ENCODE data around the gene MRGPRE.

Gene MRGPRE

GRCh38 chr11:3203221-3204043 lies 28.8 kb downstream of the MRGPRE start:
- Histone ChIP-seq H2AFZ (ENCODE audit: low read depth, low read length) (no peak overlapping the region), H3K36me3 (ENCODE audit: insufficient read depth, low read length) (no peaks in the 10 kb centered on the region), H3K9me3 (ENCODE audit: insufficient read depth, low read length, severe bottlenecking) (no peaks in the 10 kb centered on the region), H3K4me3 (ENCODE audit: low read depth in 1 of 2, low read length in 2 of 2) (no peak overlapping the region), H4K20me1 (ENCODE audit: insufficient read depth, low read length) (no peaks in the 10 kb centered on the region), H3K9ac (ENCODE audit: low read depth, low read length) (no peak overlapping the region), H3K4me2 (ENCODE audit: insufficient read depth, low read length) (no peak overlapping the region), H3K27me3 (ENCODE audit: insufficient read depth, low read length, poor library complexity) (no peaks in the 10 kb centered on the region), H3K27ac (ENCODE audit: low read length) (peak overlapping the region; percentile 73; the same call in 1 of the 2 replicates), H3K79me2 (ENCODE audit: insufficient read depth, low read length) (no peaks in the 10 kb centered on the region), H3K4me1 (ENCODE audit: insufficient read depth, low read length) (peaks cover 33% of the 10 kb centered on the region)
- DNase-seq (no peak), ATAC-seq (ENCODE audit: insufficient read depth, low read depth) (peak; percentile 18)
- TF ChIP-seq CTCF (IDR thresholded peaks at IDR 0.05; ENCODE audit: borderline replicate concordance, extremely low read depth, low read length, poor library complexity, severe bottlenecking) (no peak), EZH2 (IDR thresholded peaks at IDR 0.05; ENCODE audit: borderline replicate concordance, low read depth, low read length, severe bottlenecking) (no peak)

GRCh38 chr11:3202759-3203158 lies 29.5 kb downstream of the MRGPRE start:
- no peaks in the 10 kb centered on the region for H3K27me3 ChIP-seq (ENCODE audit: insufficient read depth, low read length, poor library complexity)
- ATAC-seq (ENCODE audit: insufficient read depth, low read depth) (peak; percentile 94), DNase-seq (peak; percentile 93)
- H3K4me2 ChIP-seq (ENCODE audit: insufficient read depth, low read length): peak overlapping the region; percentile 27
- peak overlapping the region; percentile 38 for H3K9ac ChIP-seq (ENCODE audit: low read depth, low read length)
- TF ChIP-seq EZH2 (IDR thresholded peaks at IDR 0.05; ENCODE audit: borderline replicate concordance, low read depth, low read length, severe bottlenecking) (no peak), CTCF (IDR thresholded peaks at IDR 0.05; ENCODE audit: borderline replicate concordance, extremely low read depth, low read length, poor library complexity, severe bottlenecking) (no peak)
- H3K9me3 ChIP-seq (ENCODE audit: insufficient read depth, low read length, severe bottlenecking): no peaks in the 10 kb centered on the region
- H4K20me1 ChIP-seq (ENCODE audit: insufficient read depth, low read length): no peaks in the 10 kb centered on the region
- no peak overlapping the region for H2AFZ ChIP-seq (ENCODE audit: low read depth, low read length)
- H3K4me1 ChIP-seq (ENCODE audit: insufficient read depth, low read length): peaks cover 33% of the 10 kb centered on the region
- no peaks in the 10 kb centered on the region for H3K36me3 ChIP-seq (ENCODE audit: insufficient read depth, low read length)
- no peak overlapping the region for H3K4me3 ChIP-seq (ENCODE audit: low read depth in 1 of 2, low read length in 2 of 2)
- no peaks in the 10 kb centered on the region for H3K79me2 ChIP-seq (ENCODE audit: insufficient read depth, low read length)
- peak overlapping the region; percentile 73 for H3K27ac ChIP-seq (ENCODE audit: low read length)

GRCh38 chr11:3202305-3202704 lies 29.9 kb downstream of the MRGPRE start:
- Histone ChIP-seq H3K4me1 (ENCODE audit: insufficient read depth, low read length) (peaks cover 33% of the 10 kb centered on the region), H3K27me3 (ENCODE audit: insufficient read depth, low read length, poor library complexity) (no peaks in the 10 kb centered on the region), H3K79me2 (ENCODE audit: insufficient read depth, low read length) (no peaks in the 10 kb centered on the region), H4K20me1 (ENCODE audit: insufficient read depth, low read length) (no peaks in the 10 kb centered on the region), H3K9ac (ENCODE audit: low read depth, low read length) (peak overlapping the region; percentile 38), H3K27ac (ENCODE audit: low read length) (peak overlapping the region; percentile 73), H3K9me3 (ENCODE audit: insufficient read depth, low read length, severe bottlenecking) (no peaks in the 10 kb centered on the region), H2AFZ (ENCODE audit: low read depth, low read length) (no peak overlapping the region), H3K4me2 (ENCODE audit: insufficient read depth, low read length) (peak overlapping the region; percentile 27), H3K36me3 (ENCODE audit: insufficient read depth, low read length) (no peaks in the 10 kb centered on the region), H3K4me3 (ENCODE audit: low read depth in 1 of 2, low read length in 2 of 2) (no peak overlapping the region)
- TF ChIP-seq CTCF (IDR thresholded peaks at IDR 0.05; ENCODE audit: borderline replicate concordance, extremely low read depth, low read length, poor library complexity, severe bottlenecking): no peak
- no peak for TF ChIP-seq EZH2 (IDR thresholded peaks at IDR 0.05; ENCODE audit: borderline replicate concordance, low read depth, low read length, severe bottlenecking)
- ATAC-seq (ENCODE audit: insufficient read depth, low read depth) (peak; percentile 34; the same call in 2 of the 3 replicates), DNase-seq (no peak)
